Suppressor macrophage (primary cell): ENCODE data around the gene TFPI.
"Not testable (repeated sequence)": the region's sequence is repeated elsewhere in the genome, so short reads cannot be mapped to it uniquely, and the experiment has no call there.

Experiments
- DNase-seq, 4 experiments: peaks; one replicate each; pipeline ENCODE4 v3.0.0-alpha.2; 2020 to 2022

TFPI gene

GRCh38 chr2:187552828-187553681 is 1.2 kb downstream of the TFPI start:
- DNase-seq: peak; percentile 28 to 77 (median 50)

GRCh38 chr2:187552381-187552780 is 1.9 kb downstream of the TFPI start:
- DNase-seq: no peak

GRCh38 chr2:187550857-187551256 is 3.4 kb downstream of the TFPI start:
- DNase-seq: no peak

GRCh38 chr2:187549951-187550555 is 4.2 kb downstream of the TFPI start:
- no peak for DNase-seq

GRCh38 chr2:187549193-187549592 is 5.0 kb downstream of the TFPI start:
- DNase-seq: no peak

GRCh38 chr2:187548656-187549055 is 5.6 kb downstream of the TFPI start:
- no peak for DNase-seq

GRCh38 chr2:187547353-187547979 is 6.8 kb downstream of the TFPI start:
- DNase-seq: peak; percentile 73 to 92 (median 88)

GRCh38 chr2:187546762-187547333 is 7.4 kb downstream of the TFPI start:
- DNase-seq: no peak

GRCh38 chr2:187545238-187545751 is 8.9 kb downstream of the TFPI start:
- no peak for DNase-seq

GRCh38 chr2:187544371-187545080 is 9.7 kb downstream of the TFPI start:
- DNase-seq: no peak

- no peak for DNase-seq
Observed at GRCh38 chr2:187543488-187543887, 10.7 kb downstream of the TFPI start.

- DNase-seq: no peak
Observed at GRCh38 chr2:187542123-187542522, 12.1 kb downstream of the TFPI start.

GRCh38 chr2:187541086-187542085 is 12.8 kb downstream of the TFPI start:
- DNase-seq: peak; percentile 15 to 59 (median 49)

- DNase-seq: not testable (repeated sequence)
Observed at GRCh38 chr2:187538222-187538621, 16.0 kb downstream of the TFPI start.

- not testable (repeated sequence) for DNase-seq
Observed at GRCh38 chr2:187535381-187535780, 18.9 kb downstream of the TFPI start.

- no peak for DNase-seq
Observed at GRCh38 chr2:187532333-187533120, 21.7 kb downstream of the TFPI start.

GRCh38 chr2:187529977-187530721 is 24.1 kb downstream of the TFPI start:
- no peak for DNase-seq

- DNase-seq: no peak
Observed at GRCh38 chr2:187529248-187529976, 24.8 kb downstream of the TFPI start.

GRCh38 chr2:187528042-187528441 is 26.2 kb downstream of the TFPI start:
- no peak for DNase-seq
